ENCODE results near the gene PLK3.
A peak's percentile ranks its signal among the peaks of the same experiment; 100 is the strongest.
"Not testable (repeated sequence)": the region's sequence is repeated elsewhere in the genome, so short reads cannot be mapped to it uniquely, and the experiment has no call there.

The PLK3 gene

GRCh38 chr1:44829506-44830384 lies 29.6 kb downstream of the PLK3 start:
- DNase-seq: no peak

DNA sequence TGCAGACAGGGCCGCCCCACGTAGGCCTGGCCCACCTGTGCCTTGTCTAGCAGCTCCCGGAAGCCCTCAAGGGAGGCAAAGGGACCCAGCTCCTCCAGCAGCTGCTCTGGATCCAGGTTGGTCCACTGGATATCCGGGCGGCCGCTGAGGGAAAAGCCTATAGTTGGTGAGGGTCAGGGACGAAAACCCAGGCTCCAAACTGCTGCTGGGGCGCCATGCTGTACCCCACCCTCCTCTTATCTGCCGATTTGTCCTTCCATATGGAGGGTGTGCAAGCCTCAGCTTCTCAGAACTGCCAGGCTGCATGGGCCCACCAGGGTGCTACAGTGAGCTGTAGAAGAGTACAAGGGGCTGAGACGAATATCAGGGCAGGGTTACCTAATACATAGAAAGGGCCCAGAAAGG lies 30.7 kb downstream of the PLK3 start:
- DNase-seq: no peak

DNA sequence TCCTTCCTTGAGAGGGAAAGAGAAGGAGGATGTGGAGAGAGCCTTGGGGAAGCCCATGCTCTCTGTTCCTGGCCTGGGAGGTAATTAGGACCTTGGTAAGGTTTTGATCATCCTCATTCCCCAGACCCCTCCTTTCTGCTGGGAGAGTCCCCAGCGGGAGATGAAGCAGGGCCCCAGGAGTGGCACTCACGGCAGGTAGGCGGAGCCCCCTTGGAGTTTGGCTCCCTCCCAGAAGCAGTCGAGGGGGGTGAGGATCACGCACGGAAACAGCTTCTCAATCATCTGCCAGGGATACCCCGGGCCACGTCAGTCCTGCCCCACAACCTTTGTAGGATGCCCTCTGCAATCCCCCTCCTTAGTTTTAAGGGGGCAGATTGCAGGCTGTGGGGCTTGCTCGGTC lies 31.3 kb downstream of the PLK3 start:
- no peak for DNase-seq

- DNase-seq: no peak
Observed at GRCh38 chr1:44832056-44832705, 32.0 kb downstream of the PLK3 start.

- DNase-seq: no peak
Observed at GRCh38 chr1:44834328-44834727, 34.2 kb downstream of the PLK3 start.

GRCh38 chr1:44835738-44836675 lies 35.8 kb downstream of the PLK3 start:
- peak; percentile 96 for DNase-seq

DNA sequence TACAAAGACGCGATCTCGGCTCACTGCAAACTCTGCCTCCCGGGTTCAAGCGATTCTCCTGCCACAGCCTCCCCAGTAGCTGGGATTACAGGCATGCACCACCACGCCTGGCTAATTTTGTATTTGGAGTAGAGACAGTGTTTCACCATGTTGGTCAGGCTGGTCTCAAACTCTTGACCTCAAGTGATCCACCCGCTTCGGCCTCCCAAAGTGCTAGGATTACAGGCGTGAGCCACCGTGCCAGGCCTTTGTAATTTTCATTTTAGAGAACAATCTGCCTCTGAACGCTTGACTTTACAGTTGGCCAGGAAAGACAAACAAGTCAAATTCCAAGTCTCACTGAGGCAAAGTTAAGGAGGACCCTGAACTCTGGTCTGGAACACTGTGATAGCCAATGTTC lies 38.1 kb downstream of the PLK3 start:
- not testable (repeated sequence) for DNase-seq

GRCh38 chr1:44839576-44839975 lies 39.4 kb downstream of the PLK3 start:
- no peak for DNase-seq

DNA sequence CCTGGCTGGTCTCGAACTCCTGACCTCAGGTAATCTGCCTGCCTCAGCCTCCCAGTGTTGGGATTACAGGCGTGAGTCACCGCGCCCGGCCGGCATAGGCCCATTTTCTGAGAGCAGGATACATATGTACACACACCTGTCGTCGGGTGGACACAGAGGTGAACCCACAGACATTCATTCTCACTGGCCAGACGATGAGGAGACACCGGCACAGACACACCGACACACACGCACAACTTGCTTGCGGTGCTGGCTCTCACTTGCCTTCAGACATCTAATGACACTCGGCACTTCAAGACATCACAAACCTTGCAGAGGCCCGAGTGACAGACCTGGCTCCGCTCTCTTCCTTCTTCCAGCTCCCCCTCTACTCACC lies 42.3 kb downstream of the PLK3 start:
- no peak for DNase-seq

DNA sequence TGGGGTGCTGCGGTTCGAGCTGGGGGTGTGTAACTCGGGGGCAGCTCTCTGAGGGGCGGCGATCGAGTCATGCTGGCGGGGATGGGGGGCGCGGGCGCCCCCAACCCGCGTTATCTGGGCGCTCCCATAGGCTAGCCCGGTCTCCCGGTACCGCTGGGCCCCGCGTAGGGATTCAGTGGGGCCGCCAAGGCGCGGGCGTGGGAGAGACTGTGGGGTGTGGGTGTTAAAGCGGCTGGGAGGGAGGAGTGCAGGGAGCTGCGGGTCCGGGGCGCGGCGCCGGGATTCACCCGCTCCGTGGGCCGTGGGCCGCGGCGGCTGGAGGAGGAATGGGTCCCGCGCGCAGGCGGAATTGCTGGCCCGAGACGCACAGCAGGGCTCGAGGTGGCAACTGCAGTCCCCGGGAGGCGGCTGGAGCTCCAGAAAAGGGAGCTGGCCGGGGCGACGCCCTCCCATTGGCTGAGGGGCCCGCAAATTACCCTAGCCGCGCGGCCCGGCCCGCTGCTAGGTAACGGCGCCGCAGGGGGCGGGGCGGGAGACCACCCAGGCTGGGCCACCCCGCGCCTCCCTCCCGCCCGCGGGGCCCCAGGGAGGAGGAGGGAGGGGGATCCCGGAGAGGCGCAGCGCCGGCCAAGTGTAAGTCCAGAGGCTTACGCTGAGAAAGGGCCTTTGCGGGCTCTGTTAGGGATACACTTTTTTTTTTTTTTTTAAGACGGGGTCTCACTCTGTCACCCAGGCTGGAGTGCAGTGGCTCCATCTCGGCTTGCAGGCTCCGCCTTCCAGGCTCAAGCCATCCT lies 42.9 kb downstream of the PLK3 start, which contains the start of gene PTCH2:
TSS of gene PTCH2 (minus strand) at position 392 of the 794 bp plus-strand sequence. CDS start at position 71, 321 bp downstream.
- peak in 1 of 2 experiments; percentile 27 for DNase-seq

- DNase-seq: no peak
Observed at GRCh38 chr1:44846985-44847384, 46.8 kb downstream of the PLK3 start.

- no peak for DNase-seq
Observed at GRCh38 chr1:44847845-44848244, 47.7 kb downstream of the PLK3 start.

GRCh38 chr1:44848456-44849181 lies 48.4 kb downstream of the PLK3 start:
- DNase-seq: no peak

DNA sequence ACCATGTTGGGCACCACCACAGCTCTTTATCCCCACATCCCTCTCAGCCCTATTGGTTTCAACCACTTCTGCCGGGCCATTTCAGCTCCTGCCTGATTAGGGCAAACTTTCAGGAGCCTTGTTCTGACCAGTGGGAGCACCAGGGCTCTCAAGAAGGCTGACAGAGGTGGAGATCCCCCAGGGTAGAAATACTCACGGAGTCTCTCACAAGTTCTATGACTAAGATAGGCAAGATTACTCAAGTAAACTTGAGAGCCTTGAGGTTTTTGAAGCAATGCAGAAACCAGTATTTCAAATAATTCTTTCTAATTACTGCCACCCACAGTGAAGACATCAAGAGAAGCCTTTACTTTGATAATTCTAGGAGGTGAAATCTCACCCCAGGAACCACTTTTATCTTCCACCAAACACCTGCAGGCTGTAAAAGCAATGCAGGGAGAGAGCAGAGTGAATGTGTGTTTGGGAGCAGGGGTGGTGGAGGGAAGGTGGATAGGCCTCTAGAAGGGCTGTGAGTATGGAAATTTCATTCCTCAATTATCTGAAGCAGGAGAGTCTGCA lies 49.5 kb downstream of the PLK3 start:
- no peak for DNase-seq

- no peak for DNase-seq
Observed at GRCh38 chr1:44851308-44851707, 51.1 kb downstream of the PLK3 start.

GRCh38 chr1:44853201-44853600 lies 53.0 kb downstream of the PLK3 start:
- no peak for DNase-seq

GRCh38 chr1:44854970-44855369 lies 54.8 kb downstream of the PLK3 start:
- DNase-seq: no peak

Measured in activated CD4-positive, alpha-beta T cell treated with anti-CD3 and anti-CD28 coated beads, Interleukin-2, amount 50 U/mL, for 48 hours (primary cell).